Limb (tissue), 2 donors: ENCODE results near the gene LRP8.

Experiments
- DNase-seq, 2 donors: peaks; one replicate each; pipeline ENCODE4 v3.0.0-alpha.2; 2016; ENCODE audit errors: extremely low spot score in 2 of 2

Gene LRP8

GRCh38 chr1:53328009-53328461 is at the start of gene LRP8:
TSS of gene LRP8 (minus strand) at chr1:53328070. CDS start at chr1:53327912, 158 bp downstream.
- peak; percentile 76 to 88 for DNase-seq

- peak in 1 of 2 donors; percentile 17 for DNase-seq
Observed at GRCh38 chr1:53377438-53377841, 49.6 kb upstream of the LRP8 start.

- no peak for DNase-seq
Observed at GRCh38 chr1:53376742-53377437, 49.0 kb upstream of the LRP8 start.

GRCh38 chr1:53376041-53376461 is 48.2 kb upstream of the LRP8 start:
- peak in 1 of 2 donors; percentile 61 for DNase-seq

- DNase-seq, result peak in 1 of 2 donors; percentile 79
Observed at GRCh38 chr1:53375440-53375839, 47.6 kb upstream of the LRP8 start.

- DNase-seq, result peak in 1 of 2 donors; percentile 20
Observed at GRCh38 chr1:53373246-53373645, 45.4 kb upstream of the LRP8 start.

GRCh38 chr1:53372501-53372951 is 44.7 kb upstream of the LRP8 start:
- peak in 1 of 2 donors; percentile 10 for DNase-seq

- DNase-seq, result no peak
Observed at GRCh38 chr1:53371851-53372250, 44.0 kb upstream of the LRP8 start.

GRCh38 chr1:53371121-53371666 is 43.3 kb upstream of the LRP8 start:
- peak in 1 of 2 donors; percentile 39 for DNase-seq

GRCh38 chr1:53370369-53370961 is 42.6 kb upstream of the LRP8 start:
- peak in 1 of 2 donors; percentile 25 for DNase-seq

GRCh38 chr1:53369761-53370160 is 41.9 kb upstream of the LRP8 start:
- no peak for DNase-seq

GRCh38 chr1:53369034-53369750 is 41.3 kb upstream of the LRP8 start:
- peak in 1 of 2 donors; percentile 20 for DNase-seq

GRCh38 chr1:53368314-53369033 is 40.6 kb upstream of the LRP8 start:
- peak in 1 of 2 donors; percentile 42 for DNase-seq

GRCh38 chr1:53367503-53368313 is 39.8 kb upstream of the LRP8 start:
- DNase-seq, result peak in 1 of 2 donors; percentile 16

GRCh38 chr1:53366901-53367502 is 39.1 kb upstream of the LRP8 start:
- DNase-seq, result no peak

GRCh38 chr1:53365437-53366063 is 37.7 kb upstream of the LRP8 start:
- DNase-seq, result peak in 1 of 2 donors; percentile 22

GRCh38 chr1:53362851-53363642 is 35.2 kb upstream of the LRP8 start:
- no peak for DNase-seq

- peak in 1 of 2 donors; percentile 12 for DNase-seq
Observed at GRCh38 chr1:53362270-53362669, 34.4 kb upstream of the LRP8 start.
